Ishikawa (cell line): ENCODE measurements around the gene ACP1.

Experiments used
- EP300 ChIP-seq: IDR thresholded peaks from 2 replicates; pipeline ENCODE4 v1.6.1; 2012; ENCODE audit warnings: borderline replicate concordance
- MAX ChIP-seq: IDR thresholded peaks from 2 replicates; pipeline ENCODE4 v1.6.1; 2012
- REST ChIP-seq: IDR thresholded peaks from 2 replicates; pipeline ENCODE4 v1.6.1; 2012; ENCODE audit warnings: low read depth, mild to moderate bottlenecking
- TAF1 ChIP-seq: IDR thresholded peaks from 2 replicates; pipeline ENCODE4 v1.6.1; 2012; ENCODE audit warnings: low read depth, mild to moderate bottlenecking
- TEAD4 ChIP-seq: IDR thresholded peaks from 2 replicates; pipeline ENCODE4 v1.6.1; 2012
- USF1 ChIP-seq: IDR thresholded peaks from 2 replicates; pipeline ENCODE4 v1.6.1; 2012

- TF ChIP-seq TAF1 = no peak
- no peak for TF ChIP-seq TEAD4
- TF ChIP-seq REST = no peak
- no peak for TF ChIP-seq MAX
- no peak for TF ChIP-seq USF1
- no peak for TF ChIP-seq EP300
Observed at GRCh38 chr2:269356-270030, 4.7 kb downstream of the ACP1 start.
